Natural killer cell (primary cell): Measurements from ENCODE around the gene ASB6. TPM values are rescaled to one million over a fixed set of nuclear protein-coding genes. Genes with fewer than 3 reads are reported as not detected.
"Not testable (repeated sequence)": the region's sequence is repeated elsewhere in the genome, so short reads cannot be mapped to it uniquely, and the experiment has no call there.

Experiments used
- ATAC-seq, 3 donors: fragments of 150-1000 bp in 2 of 3; fragments of 200-7000 bp in 1 of 3; cut with Tn5 transposase; 1 replicate in 1 of 3; 2 replicates in 2 of 3; pipeline ENCODE4 v1.10.0; 2021; ENCODE audit warnings: mild to moderate bottlenecking in 2 of 3, moderate library complexity in 2 of 3
- DNase-seq, 2 donors: peaks; one replicate each; pipeline versions ENCODE4 v3.0.0 to v3.0.0-alpha.2; 2013 to 2021; ENCODE audit warnings: mixed read lengths in 1 of 2
- H3K27ac ChIP-seq: one replicate; pipeline ENCODE4 v1.5.1; 2013; ENCODE audit warnings: mild to moderate bottlenecking, low read length
- H3K27me3 ChIP-seq: one replicate; pipeline ENCODE4 v1.6.1; 2013; ENCODE audit warnings: low read length; ENCODE audit not compliant: control insufficient read depth, insufficient read depth
- H3K36me3 ChIP-seq: one replicate; pipeline ENCODE4 v1.6.1; 2013; ENCODE audit warnings: low read length; ENCODE audit not compliant: control insufficient read depth, insufficient read depth
- H3K4me1 ChIP-seq: one replicate; pipeline ENCODE4 v1.6.1; 2013; ENCODE audit warnings: low read length; ENCODE audit not compliant: control insufficient read depth, insufficient read depth
- H3K4me3 ChIP-seq: one replicate; pipeline ENCODE4 v1.5.1; 2013; ENCODE audit warnings: low read length
- H3K9me3 ChIP-seq: one replicate; pipeline ENCODE4 v1.6.1; 2013; ENCODE audit warnings: low read length; ENCODE audit not compliant: control insufficient read depth, insufficient read depth
- H3K27ac Mint-ChIP-seq, 2 donors: one replicate each; pipeline ENCODE4 v1.8.0; 2022; ENCODE audit warnings: mild to moderate bottlenecking in 2 of 2, mixed read lengths in 2 of 2, moderate library complexity in 1 of 2
- H3K27me3 Mint-ChIP-seq, 2 donors: one replicate each; pipeline ENCODE4 v1.8.0; 2022; ENCODE audit warnings: low read depth in 2 of 2, mixed read lengths in 2 of 2
- H3K36me3 Mint-ChIP-seq: one replicate; pipeline ENCODE4 v1.8.0; 2022; ENCODE audit warnings: mixed read lengths
- H3K4me1 Mint-ChIP-seq, 2 donors: one replicate each; pipeline ENCODE4 v1.8.0; 2022; ENCODE audit warnings: mixed read lengths in 2 of 2
- H3K4me3 Mint-ChIP-seq: one replicate; pipeline ENCODE4 v1.8.0; 2022; ENCODE audit warnings: mild to moderate bottlenecking, moderate library complexity, mixed read lengths
- H3K9me3 Mint-ChIP-seq, 2 donors: one replicate each; pipeline ENCODE4 v1.8.0; 2022; ENCODE audit warnings: mixed read lengths in 2 of 2
- WGBS: methylation state at CpG from one replicate; pipeline ENCODE4 v1.1.7; 2013; ENCODE audit warnings: missing lambda C conversion rate; ENCODE audit not compliant: insufficient coverage; 5-methylcytosine and 5-hydroxymethylcytosine counted together
- intact Hi-C: fragments of 100-400 bp; cut with micrococcal nuclease; formaldehyde crosslinking; loops from one replicate; pipeline ENCODE4 v1.14.2; 2022
- total RNA-seq, 4 donors: library from RNA; stranded (reverse); fragments of 120-200 nt in 1 of 4; gene quantifications; one replicate each; pipeline versions ENCODE4 v1.2.3 to v1.2.4, GENCODE V29; 2013 to 2022
- TF ChIP-seq, protein P1 (sequence below): fragments of 200-600 bp; IDR thresholded peaks from one replicate; pipeline ENCODE4 v1.8.0; 2022; ENCODE audit warnings: antibody characterized with exemption

Gene ASB6
- total RNA-seq, 3 donors from 2014 or later (not counting 1 experiment from before 2014, with no cell fraction given), result 21.9 to 35.4 (median 32.4) TPM

DNA sequence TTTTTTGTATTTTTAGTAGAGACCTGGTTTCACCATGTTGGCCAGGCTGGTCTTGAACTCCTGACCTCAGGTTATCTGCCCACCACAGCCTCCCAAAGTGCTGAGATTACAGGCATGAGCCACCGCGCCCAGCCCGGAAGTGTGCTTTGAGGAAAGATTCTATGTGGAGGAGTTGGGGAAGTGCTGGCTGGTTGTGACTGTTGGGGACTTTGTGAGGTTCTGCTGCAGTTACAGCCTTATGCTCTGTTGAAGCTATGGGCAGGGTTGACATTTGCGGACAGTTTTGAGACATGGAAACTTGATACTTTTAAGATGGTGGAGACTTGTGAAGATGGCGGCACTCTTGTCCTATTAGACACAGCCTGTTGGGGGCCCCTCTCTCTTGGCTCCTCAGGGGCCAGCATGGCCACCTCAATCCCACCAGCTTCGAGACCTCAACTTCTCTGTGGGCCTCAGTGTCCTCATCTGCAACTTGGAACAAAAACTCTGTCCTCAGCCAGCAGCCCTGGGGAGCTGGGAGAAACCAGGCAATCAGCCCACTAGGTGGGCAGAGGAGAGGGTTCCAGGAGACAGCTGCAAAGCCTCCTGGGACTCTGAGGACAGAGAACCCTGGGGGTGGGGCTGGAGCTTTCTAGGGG is 45.9 kb downstream of the ASB6 start:
- no peaks in the 10 kb centered on the region for H3K36me3 Mint-ChIP-seq
- H3K4me3 Mint-ChIP-seq, result peak overlapping the region; percentile 52

DNA sequence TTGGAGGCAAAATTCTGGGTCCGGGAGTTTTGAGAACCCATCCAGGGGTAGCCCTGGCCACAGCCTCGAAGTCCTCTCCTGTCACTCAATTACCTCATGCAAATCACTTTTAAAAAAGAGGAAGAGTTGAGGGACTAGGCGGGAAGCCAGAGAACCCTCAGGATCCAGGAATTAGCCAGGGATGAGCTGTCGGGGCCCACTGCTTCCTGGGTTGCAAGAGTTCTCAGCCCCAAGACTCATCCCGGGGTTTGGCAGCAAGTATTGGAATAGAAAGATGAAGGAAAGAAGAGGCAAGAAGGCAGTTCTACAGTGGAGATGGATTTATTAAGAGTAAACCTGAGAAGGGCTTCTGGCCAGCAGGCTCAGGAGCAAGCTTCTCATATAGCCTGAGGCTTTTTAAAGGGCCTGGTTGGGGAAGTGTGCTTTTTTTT is 46.6 kb downstream of the ASB6 start:
- Histone ChIP-seq H3K36me3 (no peaks in the 10 kb centered on the region), H3K4me1 (peaks cover 34% of the 10 kb centered on the region), H3K27me3 (peaks cover 10% of the 10 kb centered on the region), H3K27ac (no peak overlapping the region), H3K4me3 (no peak overlapping the region), H3K9me3 (no peaks in the 10 kb centered on the region)
- no peak for ATAC-seq
- Mint-ChIP-seq H3K4me3 (peak overlapping the region; percentile 10), H3K9me3 (no peaks in the 10 kb centered on the region), H3K36me3 (no peaks in the 10 kb centered on the region), H3K4me1 (peaks cover 5 to 30% of the 10 kb centered on the region in 2 donors), H3K27ac (no peak overlapping the region), H3K27me3 (peaks cover 29 to 32% of the 10 kb centered on the region in 2 donors)
- TF ChIP-seq, protein P1, sequence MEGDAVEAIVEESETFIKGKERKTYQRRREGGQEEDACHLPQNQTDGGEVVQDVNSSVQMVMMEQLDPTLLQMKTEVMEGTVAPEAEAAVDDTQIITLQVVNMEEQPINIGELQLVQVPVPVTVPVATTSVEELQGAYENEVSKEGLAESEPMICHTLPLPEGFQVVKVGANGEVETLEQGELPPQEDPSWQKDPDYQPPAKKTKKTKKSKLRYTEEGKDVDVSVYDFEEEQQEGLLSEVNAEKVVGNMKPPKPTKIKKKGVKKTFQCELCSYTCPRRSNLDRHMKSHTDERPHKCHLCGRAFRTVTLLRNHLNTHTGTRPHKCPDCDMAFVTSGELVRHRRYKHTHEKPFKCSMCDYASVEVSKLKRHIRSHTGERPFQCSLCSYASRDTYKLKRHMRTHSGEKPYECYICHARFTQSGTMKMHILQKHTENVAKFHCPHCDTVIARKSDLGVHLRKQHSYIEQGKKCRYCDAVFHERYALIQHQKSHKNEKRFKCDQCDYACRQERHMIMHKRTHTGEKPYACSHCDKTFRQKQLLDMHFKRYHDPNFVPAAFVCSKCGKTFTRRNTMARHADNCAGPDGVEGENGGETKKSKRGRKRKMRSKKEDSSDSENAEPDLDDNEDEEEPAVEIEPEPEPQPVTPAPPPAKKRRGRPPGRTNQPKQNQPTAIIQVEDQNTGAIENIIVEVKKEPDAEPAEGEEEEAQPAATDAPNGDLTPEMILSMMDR, result no peak
- no peak for DNase-seq
- 76% methylated on average over 4 of the region's 5 CpGs for WGBS
- intact Hi-C loops, result no loop called here

More for the DNA sequence above, 45.9 kb downstream of the ASB6 start:
- Mint-ChIP-seq H3K9me3 (no peaks in the 10 kb centered on the region), H3K27me3 (peaks cover 24 to 32% of the 10 kb centered on the region in 2 donors), H3K27ac (peak overlapping the region in 1 of 2 donors; percentile 42), H3K4me1 (peaks cover 5 to 30% of the 10 kb centered on the region in 2 donors)
- no peak overlapping the region for H3K4me3 ChIP-seq
- peaks cover 34% of the 10 kb centered on the region for H3K4me1 ChIP-seq
- no peaks in the 10 kb centered on the region for H3K9me3 ChIP-seq
- TF ChIP-seq, protein P1, result no peak
- H3K27ac ChIP-seq, result no peak overlapping the region
- intact Hi-C loops, result no loop called here
- peaks cover 10% of the 10 kb centered on the region for H3K27me3 ChIP-seq
- H3K36me3 ChIP-seq, result no peaks in the 10 kb centered on the region
- ATAC-seq (no peak), DNase-seq (no peak)
- WGBS, result 59% methylated on average over 6 of the region's 6 CpGs

DNA sequence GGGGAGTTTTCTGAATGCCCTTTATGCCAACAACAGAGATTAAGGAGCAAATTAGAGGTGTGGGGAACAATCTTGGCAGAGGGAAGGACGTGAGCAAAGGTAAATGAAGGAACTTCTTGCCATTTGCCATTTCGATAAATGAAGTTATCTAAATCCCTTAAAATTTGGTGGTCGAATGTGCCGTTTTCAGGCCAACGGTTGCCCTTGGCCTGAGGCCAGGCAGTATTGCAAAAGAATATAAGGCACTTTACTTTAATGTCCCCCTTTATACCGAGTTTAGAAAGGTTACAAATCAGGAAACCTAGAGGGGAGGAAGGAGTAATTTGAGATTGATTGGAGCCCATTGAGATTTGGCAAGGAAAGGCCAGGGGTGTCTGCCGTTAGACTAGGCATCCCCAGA is 47.3 kb downstream of the ASB6 start:
- TF ChIP-seq, protein P1, result no peak
- WGBS, result 68% methylated on average over 7 of the region's 7 CpGs
- Histone ChIP-seq H3K27me3 (peaks cover 10% of the 10 kb centered on the region), H3K9me3 (no peaks in the 10 kb centered on the region), H3K4me3 (no peak overlapping the region), H3K36me3 (no peaks in the 10 kb centered on the region), H3K27ac (no peak overlapping the region), H3K4me1 (peaks cover 34% of the 10 kb centered on the region)
- Mint-ChIP-seq H3K4me1 (peaks cover 5 to 30% of the 10 kb centered on the region in 2 donors), H3K36me3 (no peaks in the 10 kb centered on the region), H3K9me3 (no peaks in the 10 kb centered on the region), H3K27ac (no peak overlapping the region), H3K4me3 (no peak overlapping the region), H3K27me3 (peaks cover 32 to 35% of the 10 kb centered on the region in 2 donors)
- DNase-seq, result no peak
- intact Hi-C loops, result no loop called here
- ATAC-seq, result no peak

DNA sequence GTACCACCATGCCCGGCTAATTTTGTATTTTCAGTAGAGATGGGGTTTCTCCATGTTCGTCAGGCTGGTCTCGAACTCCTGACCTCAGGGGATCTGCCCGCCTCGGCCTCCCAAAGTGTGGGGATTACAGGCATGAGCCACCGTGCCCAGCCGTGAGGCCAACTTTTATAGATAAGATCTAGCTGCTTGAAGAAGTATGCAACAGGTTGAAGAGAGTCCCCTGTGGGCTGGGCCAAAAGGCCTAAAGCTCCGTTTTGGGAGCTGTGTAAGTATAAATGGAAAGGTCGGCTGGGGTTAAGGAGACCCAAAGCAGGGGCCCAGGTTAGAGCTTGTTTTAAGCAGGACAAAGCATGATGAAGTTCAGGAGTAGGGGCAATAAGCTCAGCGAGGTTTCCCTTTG is 49.2 kb downstream of the ASB6 start:
- H3K9me3 Mint-ChIP-seq, DNase-seq, H3K4me3 Mint-ChIP-seq, ATAC-seq, H3K36me3 ChIP-seq, H3K27ac ChIP-seq, intact Hi-C loops, H3K27me3 ChIP-seq, H3K9me3 ChIP-seq, H3K27ac Mint-ChIP-seq, H3K4me3 ChIP-seq, H3K36me3 Mint-ChIP-seq: not testable (repeated sequence)
- Mint-ChIP-seq H3K27me3 (peaks cover 26 to 30% of the 10 kb centered on the region in 2 donors), H3K4me1 (peaks cover 0 to 20% of the 10 kb centered on the region in 2 donors)
- 89% methylated on average over 10 of the region's 10 CpGs for WGBS
- peaks cover 24% of the 10 kb centered on the region for H3K4me1 ChIP-seq
